Choroid plexus epithelial cell (primary cell): Measurements from ENCODE around the gene KCNK1.
"Not testable (repeated sequence)": the region's sequence is repeated elsewhere in the genome, so short reads cannot be mapped to it uniquely, and the experiment has no call there.

Experiments used
- DNase-seq: peaks from one replicate; pipeline ENCODE4 v3.0.0-alpha.2; 2010; ENCODE audit warnings: low read depth
- H3K4me3 ChIP-seq: 2 replicates; pipeline ENCODE4 v1.5.1; 2011; ENCODE audit warnings: low read depth, mild to moderate bottlenecking, control low read depth, low read length, moderate library complexity
- CTCF ChIP-seq: conservative IDR thresholded peaks from 2 replicates; pipeline ENCODE4 v1.5.1; 2011; ENCODE audit warnings: low read depth, mild to moderate bottlenecking, control low read depth, inconsistent platforms, low read length, moderate library complexity

KCNK1 gene

GRCh38 chr1:233615571-233615970 is 1.7 kb downstream of the KCNK1 start:
- no peak for DNase-seq
- TF ChIP-seq CTCF = no peak
- H3K4me3 ChIP-seq = no peak overlapping the region

- H3K4me3 ChIP-seq = no peak overlapping the region
- no peak for DNase-seq
- TF ChIP-seq CTCF = no peak
Observed at GRCh38 chr1:233617025-233617424, 3.1 kb downstream of the KCNK1 start.

- not testable (repeated sequence) for DNase-seq, H3K4me3 ChIP-seq
Observed at GRCh38 chr1:233619414-233619813, 5.5 kb downstream of the KCNK1 start.

- H3K4me3 ChIP-seq = no peak overlapping the region
- TF ChIP-seq CTCF = no peak
- DNase-seq = no peak
Observed at GRCh38 chr1:233620065-233620464, 6.2 kb downstream of the KCNK1 start.

- H3K4me3 ChIP-seq = no peak overlapping the region
- TF ChIP-seq CTCF = no peak
- no peak for DNase-seq
Observed at GRCh38 chr1:233621923-233622322, 8.0 kb downstream of the KCNK1 start.

- no peak for TF ChIP-seq CTCF
- no peak for DNase-seq
- H3K4me3 ChIP-seq = no peak overlapping the region
Observed at GRCh38 chr1:233624289-233624688, 10.4 kb downstream of the KCNK1 start.

- no peak overlapping the region for H3K4me3 ChIP-seq
- no peak for TF ChIP-seq CTCF
- DNase-seq = no peak
Observed at GRCh38 chr1:233625087-233625486, 11.2 kb downstream of the KCNK1 start.

GRCh38 chr1:233625510-233625981 is 11.6 kb downstream of the KCNK1 start:
- no peak for TF ChIP-seq CTCF

More at GRCh38 chr1:233625510-233625981, 11.6 kb downstream of the KCNK1 start:
- no peak overlapping the region for H3K4me3 ChIP-seq
- no peak for DNase-seq
